Stimulated activated CD8-positive, alpha-beta memory T cell treated with anti-CD3 and anti-CD28 coated beads, Interleukin-7, amount 100 ng/mL, for 1 hour (primary cell): Measurements from ENCODE around the gene ZNF563.
"Not testable (repeated sequence)": the region's sequence is repeated elsewhere in the genome, so short reads cannot be mapped to it uniquely, and the experiment has no call there.

Experiments
- DNase-seq, 2 donors: peaks; one replicate each; pipeline ENCODE4 v3.0.0-alpha.2; 2020; ENCODE audit warnings: low read depth in 2 of 2

ZNF563 gene

DNA sequence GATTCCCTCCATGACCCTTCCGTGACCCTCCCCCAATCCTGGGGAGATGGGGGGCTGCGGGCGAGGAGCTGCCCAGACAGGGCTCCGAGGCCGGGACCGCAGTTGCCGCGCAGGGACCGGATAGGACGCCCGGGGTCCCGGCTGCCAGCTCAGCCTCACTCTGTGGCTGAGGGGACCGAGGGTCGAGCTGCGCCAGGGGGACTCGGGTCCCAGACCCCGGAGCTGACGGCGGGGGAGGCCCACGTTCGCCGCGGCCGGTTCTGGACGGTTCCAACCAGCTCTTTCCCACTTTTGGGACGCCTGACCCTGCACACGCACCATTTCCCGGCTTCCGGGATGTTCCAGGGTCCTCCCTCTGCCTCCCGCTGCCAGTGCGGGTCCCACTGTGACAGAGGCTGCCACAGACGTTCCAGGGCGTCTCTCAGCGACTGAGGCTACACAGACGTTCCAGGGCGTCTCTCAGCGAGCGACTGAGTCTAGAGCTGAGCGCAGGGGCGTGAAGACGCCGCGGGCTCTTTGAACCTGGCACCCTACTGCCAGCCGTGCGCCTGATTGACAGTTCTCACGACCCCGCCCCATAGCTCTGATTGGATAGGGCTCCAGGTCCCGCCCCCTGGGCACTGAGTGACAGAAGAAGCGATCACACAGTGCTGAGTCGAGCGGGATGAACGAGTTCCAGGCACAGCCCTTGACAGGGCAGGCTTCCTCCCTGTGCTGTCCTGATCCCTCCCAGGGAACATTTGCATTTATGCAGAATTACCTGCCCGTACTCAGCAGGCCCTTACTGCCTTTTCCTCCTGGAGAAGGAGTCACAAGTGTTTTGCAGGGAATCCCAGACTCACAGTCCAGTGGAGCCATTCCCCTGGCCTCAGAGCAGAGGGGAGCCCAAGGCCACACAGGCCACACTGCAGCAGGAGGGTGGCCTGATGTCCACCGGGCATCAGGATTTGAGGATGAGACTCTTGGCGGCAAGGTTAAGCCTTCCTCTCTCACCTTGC, at the start of gene ZNF563:
TSS of gene ZNF563 (minus strand) at position 472 of the 998 bp plus-strand sequence. CDS start at position 321, 151 bp downstream.
- DNase-seq = peak; percentile 95 to 98

DNA sequence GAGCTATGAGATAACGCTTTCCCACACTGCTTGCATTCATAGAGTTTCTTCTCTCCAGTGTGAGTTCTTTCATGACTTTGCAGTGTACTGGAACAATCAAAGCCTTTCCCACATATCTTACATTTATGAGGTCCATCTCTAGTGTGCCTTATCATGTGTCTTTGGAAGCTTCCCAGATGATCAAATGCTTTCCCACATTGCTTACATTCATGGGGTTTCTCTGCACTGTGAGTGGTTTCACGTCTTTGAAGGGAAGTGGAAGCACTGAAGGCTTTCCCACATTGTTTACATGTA, 47.0 kb upstream of the ZNF563 start:
- no peak for DNase-seq

DNA sequence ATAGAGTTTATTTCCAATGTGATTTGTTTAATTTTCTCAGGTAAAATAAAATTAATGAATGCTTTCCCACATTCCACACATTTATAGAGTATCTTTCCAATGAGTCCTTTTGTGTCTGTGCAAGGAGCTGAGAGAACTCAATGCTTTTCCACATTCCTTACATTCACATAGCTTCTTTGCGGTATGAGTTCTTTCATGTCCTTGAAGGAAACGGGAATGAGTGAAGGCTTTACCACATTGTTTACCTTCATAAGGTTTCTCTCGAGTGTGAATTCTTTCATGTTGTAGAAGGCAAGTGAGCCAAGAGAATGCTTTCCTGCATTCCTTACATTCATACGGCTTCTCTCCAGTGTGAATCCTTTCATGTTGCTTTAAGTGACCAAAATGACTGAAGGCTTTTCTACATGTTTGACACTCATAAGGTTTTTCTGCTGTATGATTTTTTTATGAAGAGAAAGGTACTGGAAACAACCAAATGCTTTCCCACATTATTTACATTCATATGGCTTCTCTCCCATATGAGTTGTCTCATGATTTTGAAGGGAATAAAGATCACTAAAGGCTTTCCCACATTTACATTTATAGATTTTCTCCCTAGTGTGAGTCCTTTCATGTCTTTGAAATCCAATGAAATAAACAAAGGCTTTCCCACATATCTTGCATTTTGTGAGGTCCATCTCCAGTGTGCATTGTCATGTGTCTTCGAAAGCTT, 46.5 kb upstream of the ZNF563 start:
- no peak for DNase-seq

DNA sequence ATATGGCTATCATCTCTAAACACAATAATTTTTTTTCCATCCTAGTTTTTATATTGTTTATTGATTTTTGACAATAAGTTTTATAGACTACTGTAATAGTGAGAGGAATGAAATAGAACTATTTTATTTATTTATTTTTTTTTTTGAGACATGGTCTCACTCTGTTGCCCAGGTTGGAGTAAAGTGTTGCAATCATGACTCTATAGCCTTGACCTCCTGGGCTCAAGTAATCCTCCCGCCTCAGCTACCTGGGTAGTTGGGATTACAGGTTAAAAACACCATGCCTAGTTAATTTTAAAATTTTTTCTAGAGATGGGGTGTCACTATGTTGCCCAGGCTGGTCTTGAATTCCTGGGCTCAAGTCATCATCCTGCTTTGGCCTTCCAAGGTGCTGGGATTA, 40.6 kb upstream of the ZNF563 start:
- no peak for DNase-seq

DNA sequence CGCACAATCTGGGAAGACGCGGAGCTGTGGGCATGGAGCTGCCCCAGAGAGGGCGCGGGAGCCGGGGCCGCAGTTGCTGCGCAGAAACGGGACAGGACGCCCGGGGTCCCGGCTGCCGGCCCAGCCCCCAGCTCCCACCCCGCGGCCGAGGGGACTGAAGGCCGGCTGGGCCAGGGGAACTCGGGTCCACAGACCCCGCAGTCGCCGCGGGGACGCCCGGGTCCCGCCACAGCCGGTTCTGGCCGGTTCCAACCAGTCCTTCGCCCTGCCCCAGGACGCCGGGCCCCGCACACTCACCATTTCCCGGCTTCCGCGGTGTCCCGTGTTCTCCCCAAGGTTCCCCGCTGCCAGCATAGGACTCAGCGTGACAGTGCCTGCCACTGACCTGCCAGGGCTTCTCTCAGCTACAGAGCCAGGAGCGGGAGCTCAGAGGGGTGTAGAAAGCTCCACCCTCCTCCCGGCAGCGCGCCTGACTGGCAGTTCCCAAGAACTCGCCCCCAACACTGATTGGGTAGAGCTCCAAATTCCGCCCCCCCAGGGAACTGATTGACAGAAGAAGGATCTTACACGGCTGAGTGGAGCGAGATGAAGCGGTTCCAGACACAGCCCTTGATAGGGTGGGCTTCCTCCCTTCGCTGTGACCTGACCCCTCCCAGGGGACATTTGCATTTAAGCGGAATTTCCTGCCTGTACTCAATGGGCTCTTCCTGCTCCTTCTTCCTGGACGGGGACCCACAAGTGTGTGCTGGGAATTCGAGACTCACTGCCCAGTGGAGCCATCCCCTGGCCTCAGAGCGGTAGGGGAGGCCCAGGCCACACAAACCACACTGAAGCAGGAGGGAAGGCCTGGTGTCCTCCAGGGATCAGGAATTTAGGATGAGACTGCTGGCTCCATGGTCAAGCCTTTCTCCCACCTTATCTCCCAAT, 32.1 kb upstream of the ZNF563 start, which contains the start of gene ZNF442:
TSS of gene ZNF442 (minus strand) at position 448 of the 927 bp plus-strand sequence. CDS start 2,052 bp downstream, outside the sequence.
- DNase-seq = peak; percentile 56 to 69

DNA sequence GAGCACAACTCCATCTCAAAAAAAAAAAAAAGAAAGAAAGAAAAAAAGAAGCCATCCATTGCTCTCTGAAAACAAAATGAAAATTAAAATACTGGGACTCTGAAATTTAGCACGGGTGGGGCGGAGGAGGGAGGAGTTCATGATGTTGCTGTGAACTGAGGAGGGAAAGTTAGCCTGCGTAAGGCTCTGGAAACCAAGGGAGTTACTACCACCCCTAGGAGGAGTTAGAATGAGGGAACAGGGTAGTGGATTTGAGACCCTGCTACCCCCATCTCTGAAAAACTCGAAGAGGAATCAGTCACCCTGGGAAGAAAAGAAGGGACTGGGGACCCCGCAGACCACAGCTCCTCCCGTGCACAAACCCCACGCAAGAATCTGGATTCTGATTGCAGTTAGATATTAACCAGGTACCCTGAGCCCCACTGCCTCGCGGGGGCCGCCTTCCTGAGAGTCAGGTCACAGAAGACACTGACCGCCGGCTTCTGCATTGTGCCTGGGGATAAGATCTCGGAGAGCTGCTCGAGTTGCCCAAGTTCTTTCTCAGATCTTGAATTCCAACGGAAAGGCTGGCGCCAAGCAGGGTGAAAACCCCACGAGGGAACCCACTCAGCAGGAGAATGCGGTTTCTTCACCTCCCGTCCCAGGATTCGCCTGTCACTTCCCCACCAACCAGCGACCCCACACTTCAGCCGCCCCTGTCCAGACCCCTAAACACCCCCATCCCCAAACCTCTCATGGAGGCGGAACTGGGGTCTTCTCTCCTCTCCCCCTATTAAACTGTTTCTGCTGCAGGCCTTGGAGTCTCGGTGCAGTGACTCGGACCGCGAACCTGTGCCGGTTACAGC, 31.2 kb upstream of the ZNF563 start:
- no peak for DNase-seq

DNA sequence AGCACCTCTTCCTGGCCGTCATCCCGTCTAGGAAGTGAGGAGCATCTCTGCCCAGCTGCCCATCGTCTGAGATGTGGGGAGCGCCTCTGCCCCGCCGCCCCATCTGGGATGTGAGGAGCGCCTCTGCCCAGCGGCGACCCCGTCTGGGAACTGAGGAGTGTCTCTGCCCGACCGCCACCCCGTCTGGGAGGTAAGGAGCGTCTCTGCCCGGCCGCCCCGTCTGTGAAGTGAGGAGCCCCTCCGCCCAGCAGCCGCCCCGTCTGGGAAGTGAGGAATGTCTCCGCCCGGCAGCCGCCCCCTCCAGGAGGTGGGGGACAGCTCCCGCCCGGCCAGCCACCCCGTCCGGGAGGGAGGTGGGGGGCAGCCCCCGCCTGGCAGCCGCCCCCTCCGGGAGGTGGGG, 28.8 kb upstream of the ZNF563 start:
- DNase-seq = not testable (repeated sequence)

DNA sequence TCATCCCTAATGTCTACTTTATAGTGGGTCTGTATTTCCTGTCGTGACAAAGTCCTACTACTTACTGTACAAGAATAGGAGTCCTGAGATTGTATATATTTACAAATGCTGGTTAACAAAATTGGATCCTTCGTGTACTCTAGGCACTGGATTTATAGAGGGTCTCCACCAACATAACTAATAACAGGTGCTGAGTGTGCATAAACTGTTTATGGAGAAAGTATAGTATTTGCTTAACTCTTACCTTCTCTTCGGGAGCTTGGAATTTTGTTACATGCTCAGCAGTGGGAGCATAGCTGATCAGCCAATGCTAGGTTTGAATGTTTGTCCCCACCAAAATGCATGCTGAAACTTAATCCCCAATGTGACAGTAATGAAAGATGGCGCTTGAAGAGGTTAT, 19.9 kb upstream of the ZNF563 start:
- DNase-seq = no peak

DNA sequence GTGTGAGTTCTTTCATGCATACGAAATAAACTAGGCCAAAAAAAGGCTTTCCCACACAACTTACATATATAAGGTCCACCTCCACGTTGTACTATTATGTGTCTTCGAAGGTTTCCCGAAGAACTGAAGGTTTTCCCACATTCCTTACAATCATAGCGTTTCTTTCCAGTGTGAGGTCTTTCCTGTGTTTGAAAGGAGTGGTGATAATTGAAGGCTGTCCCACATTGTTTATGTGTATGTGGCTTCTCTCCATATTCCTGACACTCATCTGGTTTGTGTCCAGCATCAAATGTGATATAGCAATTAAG, 17.4 kb upstream of the ZNF563 start:
- DNase-seq = no peak

DNA sequence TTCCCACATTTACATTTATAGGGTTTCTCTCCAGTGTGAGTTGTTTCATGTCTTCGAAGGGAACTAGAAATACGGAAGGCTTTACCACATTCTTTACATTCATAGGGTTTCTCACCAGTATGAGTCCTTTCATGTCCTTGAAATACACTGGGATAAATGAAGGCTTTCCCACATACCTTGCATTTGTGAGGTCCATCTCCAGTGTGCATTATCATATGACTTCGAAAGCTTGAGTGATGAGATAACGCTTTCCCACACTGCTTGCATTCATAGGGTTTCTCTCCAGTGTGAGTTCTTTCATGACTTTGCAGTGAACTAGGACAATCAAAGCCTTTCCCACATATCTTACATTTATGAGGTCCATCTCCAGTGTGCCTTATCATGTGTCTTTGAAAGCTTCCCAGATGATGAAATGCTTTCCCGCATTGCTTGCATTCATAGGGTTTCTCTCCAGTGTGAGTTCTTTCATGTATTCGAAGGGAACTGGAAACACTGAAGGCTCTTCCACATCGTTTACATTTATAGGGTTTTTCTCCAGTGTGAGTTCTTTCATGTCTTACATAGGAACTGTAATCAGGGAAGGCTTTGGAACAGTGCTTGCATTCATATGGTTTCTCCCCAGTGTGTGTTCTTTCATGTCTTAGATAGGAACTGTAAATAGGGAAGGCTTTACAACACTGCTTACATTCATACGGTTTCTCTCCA, 16.9 kb upstream of the ZNF563 start:
- DNase-seq = no peak

DNA sequence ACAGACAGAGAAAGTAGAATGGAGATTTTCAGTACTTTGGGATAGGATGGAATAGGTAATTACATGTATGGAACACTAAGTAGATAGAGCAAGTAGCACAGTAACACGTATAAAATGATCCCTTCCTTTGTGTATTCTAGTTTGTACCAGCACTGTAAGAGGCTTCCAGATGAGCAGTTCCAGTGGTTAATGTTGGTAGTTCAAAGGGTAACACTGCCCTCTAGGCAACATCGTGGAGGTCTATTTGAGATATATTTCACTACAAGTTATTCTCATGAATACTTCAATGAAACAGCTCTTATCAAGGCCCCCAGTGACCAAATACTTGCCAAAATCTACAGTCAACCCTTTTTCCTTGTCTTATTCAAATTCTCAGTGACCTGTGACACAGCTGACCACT, 13.5 kb upstream of the ZNF563 start:
- no peak for DNase-seq

DNA sequence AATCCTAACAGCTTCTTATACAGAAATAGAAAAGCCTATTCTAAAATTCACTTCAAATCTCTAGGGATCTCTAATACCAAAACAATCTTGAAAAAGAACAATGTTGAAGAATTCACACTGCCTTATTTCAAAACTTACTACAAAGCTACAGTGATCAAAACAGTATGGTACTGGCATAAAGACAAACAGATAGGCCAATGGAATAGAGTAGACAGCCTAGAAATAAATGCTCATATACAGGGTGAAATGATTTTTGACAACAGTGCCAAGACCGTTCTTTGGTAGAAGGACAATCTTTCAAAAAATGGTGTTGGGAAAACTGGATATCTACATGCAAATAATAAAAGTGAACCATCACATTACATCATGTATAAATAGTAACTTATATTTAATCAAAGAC, 11.8 kb upstream of the ZNF563 start:
- no peak for DNase-seq

DNA sequence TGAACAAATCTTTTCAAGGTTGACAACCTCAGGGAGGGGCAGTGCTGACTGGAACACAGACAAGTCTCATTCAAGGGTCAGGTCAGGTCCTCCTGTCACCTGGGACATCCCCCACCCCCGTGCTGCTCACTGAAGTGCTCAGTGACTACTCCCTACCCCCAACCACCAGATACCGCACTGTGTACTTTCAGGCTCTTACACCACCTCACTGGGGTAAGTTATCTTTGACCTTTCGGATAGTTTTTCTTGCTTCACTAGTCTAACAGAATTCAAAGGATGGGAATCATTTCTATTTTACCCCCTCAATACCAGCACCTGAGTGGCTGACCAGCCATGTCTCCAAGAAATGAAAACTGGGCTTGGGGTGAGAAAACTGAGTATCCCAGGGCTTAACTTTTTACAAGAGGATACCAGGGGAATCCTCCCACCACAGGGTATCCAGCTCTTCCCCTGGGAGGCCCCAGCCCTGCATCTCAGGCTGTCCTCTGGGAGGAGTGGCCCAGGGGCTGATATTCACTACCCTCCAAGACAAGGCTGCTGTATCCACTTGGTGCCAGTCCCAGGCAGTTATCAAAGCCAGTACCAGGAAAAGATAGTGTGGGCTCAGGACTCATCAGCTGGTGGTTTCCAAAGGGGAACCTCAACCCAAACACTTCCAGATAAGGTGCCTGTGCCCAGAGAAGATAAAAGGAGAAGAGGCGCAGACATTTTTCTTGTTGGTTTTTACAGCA, 2.1 kb downstream of the ZNF563 start:
- DNase-seq = no peak

DNA sequence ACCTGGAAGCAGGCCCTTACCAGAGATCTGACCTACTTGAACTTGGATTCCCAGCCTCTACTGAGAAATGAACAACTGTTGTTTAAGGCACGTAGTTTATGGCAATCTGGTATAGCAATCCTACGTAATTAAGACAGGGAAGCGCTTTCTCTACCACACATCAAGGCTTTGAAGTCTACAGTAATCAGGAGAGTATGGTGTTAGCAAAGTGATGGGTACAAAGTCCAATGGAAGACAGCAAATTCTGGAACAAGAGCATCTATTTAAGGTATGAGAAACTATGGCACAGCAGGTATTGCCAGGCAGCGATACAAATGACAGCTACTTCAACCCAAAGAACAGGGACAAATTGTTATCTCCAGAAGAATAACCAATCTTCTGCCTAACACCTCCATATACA, 3.1 kb downstream of the ZNF563 start:
- DNase-seq = no peak

DNA sequence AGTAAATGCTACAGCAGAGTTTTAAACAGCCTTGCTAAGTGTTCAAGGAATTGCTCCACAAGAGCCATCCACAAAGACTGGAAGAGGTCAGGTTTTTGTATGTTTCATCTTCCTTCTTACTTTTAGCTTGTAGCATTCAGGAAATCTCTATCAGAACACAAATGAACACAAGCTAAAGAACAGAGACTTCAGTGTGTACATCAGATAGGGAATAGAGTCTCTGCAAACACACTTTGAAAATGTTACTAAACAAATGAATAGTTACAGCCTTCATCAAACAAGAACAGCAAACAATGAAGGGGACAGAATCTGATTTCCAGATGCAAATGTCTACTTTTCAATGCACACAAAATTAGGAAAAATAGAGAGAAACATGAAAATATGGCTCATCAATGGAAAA, 7.7 kb downstream of the ZNF563 start:
- no peak for DNase-seq

DNA sequence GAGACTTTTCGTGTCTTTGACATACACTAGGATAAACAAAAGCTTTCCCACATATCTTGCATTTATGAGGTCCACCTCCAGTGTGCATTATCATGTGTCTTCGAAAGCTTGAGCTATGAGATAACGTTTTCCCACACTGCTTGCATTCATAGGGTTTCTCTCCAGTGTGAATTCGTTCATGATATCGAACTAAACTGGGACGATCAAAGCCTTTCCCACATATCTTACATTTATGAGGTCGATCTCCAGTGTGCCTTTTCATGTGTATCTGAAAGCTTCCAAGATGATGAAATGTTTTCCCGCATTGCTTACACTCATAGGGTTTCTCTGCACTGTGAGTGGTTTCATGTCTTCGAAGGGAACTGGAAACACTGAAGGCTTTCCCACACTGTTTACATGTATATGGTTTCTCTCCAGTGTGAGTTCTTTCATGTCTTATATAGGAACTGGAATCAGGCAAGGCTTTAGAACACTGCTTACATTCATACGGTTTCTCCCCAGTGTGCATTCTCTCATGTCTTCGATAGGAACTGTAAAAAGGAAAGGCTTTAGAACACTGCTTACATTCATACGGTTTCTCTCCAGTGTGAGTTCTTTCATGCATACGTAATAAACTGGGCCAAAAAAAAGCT, 14.5 kb downstream of the ZNF563 start:
- DNase-seq = no peak

DNA sequence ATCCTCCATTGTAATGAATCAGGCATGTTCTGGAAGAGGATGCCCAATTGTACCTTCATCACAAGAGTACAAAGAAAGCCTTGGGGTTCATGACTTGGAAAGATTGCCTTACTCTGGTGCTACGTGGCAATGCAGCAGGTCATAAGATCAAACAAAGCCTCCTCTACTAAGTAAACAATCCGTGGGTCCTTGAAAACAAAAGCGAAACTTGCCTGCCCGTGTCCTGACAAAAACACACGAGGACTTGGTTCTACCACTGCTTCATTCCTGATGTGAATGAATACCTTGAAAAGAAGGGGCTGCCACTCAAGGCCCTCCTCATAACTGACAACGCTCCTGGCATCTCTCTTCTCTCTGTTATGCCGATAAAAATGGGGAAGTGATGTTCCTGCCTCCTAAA, 18.9 kb downstream of the ZNF563 start:
- DNase-seq = no peak

DNA sequence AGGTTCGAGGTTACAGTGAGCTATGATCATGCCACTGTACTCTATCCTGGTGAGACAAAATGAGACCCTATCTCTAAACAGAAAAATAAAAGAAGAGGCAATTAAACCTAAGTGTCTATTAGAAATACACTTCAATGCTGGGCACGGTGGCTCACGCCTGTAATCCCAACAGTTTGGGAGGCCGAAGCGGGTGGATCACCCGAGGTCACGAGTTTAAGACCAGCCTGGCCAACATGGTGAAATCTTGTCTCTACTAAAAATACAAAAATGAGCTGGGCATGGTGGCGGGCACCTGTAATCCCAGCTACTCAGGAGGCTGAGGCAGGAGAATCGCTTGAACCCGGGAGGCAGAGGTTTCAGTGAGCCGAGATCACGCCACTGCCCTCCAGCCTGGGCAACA, 24.5 kb downstream of the ZNF563 start:
- DNase-seq = not testable (repeated sequence)

DNA sequence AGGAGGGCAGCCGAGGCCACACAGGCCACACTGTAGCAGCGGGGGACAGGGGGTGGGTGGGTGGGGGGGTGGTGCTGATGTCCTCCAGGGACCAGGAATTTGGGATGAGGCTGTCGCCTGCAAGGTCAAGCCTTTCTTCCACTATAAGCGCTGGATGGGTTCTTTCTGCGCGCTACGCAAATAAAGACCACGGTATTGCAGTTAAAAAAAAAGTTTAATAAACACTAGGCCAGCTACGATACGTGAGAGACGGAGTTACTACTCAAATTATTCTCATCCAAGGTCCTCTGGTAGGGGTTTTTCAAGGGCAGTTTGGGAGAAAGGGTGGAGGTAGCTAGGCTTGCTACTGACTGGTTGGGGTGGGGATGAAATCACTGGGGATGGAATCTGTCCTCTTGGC, 38.2 kb downstream of the ZNF563 start:
- no peak for DNase-seq
